Ishikawa (cell line): ENCODE data around the gene ZBTB18.

Experiments
- CEBPB ChIP-seq: IDR thresholded peaks from 2 replicates; pipeline ENCODE4 v1.6.1; 2012
- CREB1 ChIP-seq: IDR thresholded peaks from 2 replicates; pipeline ENCODE4 v1.6.1; 2012; ENCODE audit warnings: low read depth
- EGR1 ChIP-seq: IDR thresholded peaks from 2 replicates; pipeline ENCODE4 v1.6.1; 2012
- EP300 ChIP-seq: IDR thresholded peaks from 2 replicates; pipeline ENCODE4 v1.6.1; 2012; ENCODE audit warnings: borderline replicate concordance
- FOXM1 ChIP-seq: IDR thresholded peaks from 2 replicates; pipeline ENCODE4 v1.6.1; 2012; ENCODE audit warnings: low read depth, borderline replicate concordance
- MAX ChIP-seq: IDR thresholded peaks from 2 replicates; pipeline ENCODE4 v1.6.1; 2012
- NFIC ChIP-seq: IDR thresholded peaks from 2 replicates; pipeline ENCODE4 v1.6.1; 2012
- RAD21 ChIP-seq: IDR thresholded peaks from 2 replicates; pipeline ENCODE4 v1.6.1; 2012; ENCODE audit warnings: low read depth
- REST ChIP-seq: IDR thresholded peaks from 2 replicates; pipeline ENCODE4 v1.6.1; 2012; ENCODE audit warnings: low read depth, mild to moderate bottlenecking
- TAF1 ChIP-seq: IDR thresholded peaks from 2 replicates; pipeline ENCODE4 v1.6.1; 2012; ENCODE audit warnings: low read depth, mild to moderate bottlenecking
- TCF12 ChIP-seq: IDR thresholded peaks from 2 replicates; pipeline ENCODE4 v1.6.1; 2012; ENCODE audit warnings: low read depth
- TEAD4 ChIP-seq: IDR thresholded peaks from 2 replicates; pipeline ENCODE4 v1.6.1; 2012
- YY1 ChIP-seq: IDR thresholded peaks from 2 replicates; pipeline ENCODE4 v1.6.1; 2012; ENCODE audit warnings: low read depth
- ZBTB7A ChIP-seq: IDR thresholded peaks from 2 replicates; pipeline ENCODE4 v1.6.1; 2012; ENCODE audit warnings: low read depth
- TF ChIP-seq, protein P1 (sequence below): IDR thresholded peaks from 2 replicates; pipeline ENCODE4 v1.6.1; 2012

Gene ZBTB18

DNA sequence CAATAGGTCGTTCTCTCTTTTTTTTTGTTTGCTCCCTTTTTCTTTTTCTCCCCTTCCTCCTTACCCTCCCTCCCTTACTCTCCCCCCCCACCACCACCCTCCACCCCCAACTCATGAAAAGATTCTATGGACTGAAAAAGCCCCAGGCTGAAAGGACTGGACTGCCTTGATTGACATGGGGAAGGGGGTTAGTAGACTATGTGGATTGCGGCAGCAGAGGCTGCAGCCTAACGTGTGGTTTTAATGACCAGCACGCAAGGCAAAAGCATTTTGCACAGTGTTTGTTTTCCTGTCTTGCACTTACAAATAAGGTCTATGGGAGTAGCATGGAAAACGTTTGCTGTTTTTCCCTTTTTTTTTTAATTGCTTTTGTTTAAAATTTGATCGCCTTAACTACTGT, 5.5 kb downstream of the ZBTB18 start:
- TF ChIP-seq ZBTB7A (no peak), REST (no peak), YY1 (no peak), TCF12 (no peak), FOXM1 (no peak), NFIC (no peak), EP300 (no peak), RAD21 (no peak), TAF1 (no peak), MAX (no peak), TEAD4 (no peak), EGR1 (no peak), CREB1 (no peak), CEBPB (no peak)
- TF ChIP-seq, protein P1, sequence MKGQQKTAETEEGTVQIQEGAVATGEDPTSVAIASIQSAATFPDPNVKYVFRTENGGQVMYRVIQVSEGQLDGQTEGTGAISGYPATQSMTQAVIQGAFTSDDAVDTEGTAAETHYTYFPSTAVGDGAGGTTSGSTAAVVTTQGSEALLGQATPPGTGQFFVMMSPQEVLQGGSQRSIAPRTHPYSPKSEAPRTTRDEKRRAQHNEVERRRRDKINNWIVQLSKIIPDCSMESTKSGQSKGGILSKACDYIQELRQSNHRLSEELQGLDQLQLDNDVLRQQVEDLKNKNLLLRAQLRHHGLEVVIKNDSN, result no peak

DNA sequence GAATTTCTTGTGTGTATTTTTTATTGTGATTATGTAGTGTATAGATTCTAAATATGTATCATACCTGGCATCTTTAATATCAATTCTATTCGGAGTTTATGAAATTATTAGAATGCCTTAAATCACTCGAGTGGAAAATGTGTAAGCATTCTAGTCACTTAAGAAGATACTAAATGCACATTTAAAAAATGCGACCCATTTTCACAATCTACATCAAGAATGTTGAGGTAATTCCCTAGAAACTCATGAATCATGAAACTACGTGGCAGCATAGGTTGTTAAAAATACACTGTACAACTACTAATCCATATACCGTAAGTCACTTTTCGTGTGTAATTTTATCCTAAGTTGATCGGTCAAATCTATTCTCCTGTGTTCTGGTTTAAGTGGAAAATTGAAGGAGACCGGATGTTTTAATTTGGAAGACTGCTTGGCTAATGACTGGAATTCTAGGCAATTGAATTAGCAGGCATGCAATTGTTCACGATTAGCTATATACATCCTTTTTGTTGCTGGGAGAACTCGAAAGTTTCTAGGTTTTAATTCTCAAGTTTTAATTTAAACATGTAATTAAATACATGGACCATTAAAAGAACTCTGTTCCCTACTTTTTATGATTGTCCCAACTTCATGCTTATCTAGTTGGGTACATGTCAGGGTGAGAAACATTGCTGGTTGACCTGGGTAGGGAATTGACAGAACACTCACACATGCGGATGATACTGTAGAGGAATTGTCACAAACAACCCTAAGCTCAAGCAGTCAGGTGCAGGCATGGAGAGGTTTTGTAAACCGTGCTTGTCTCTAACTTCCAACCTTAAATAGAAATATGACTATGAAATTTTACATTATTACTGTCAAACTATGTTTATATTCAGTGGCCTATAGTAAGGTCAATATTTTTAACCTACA, 6.6 kb downstream of the ZBTB18 start:
- no peak for TF ChIP-seq RAD21
- TF ChIP-seq TAF1, result no peak
- TF ChIP-seq CEBPB, result no peak
- TF ChIP-seq EP300, result no peak
- no peak for TF ChIP-seq MAX
- TF ChIP-seq TEAD4, result no peak
- no peak for TF ChIP-seq YY1
- TF ChIP-seq ZBTB7A, result no peak

GRCh38 chr1:244060117-244060516, 9.0 kb downstream of the ZBTB18 start:
- TF ChIP-seq YY1 (no peak), TAF1 (no peak), NFIC (no peak), RAD21 (no peak), TEAD4 (no peak), TCF12 (no peak), EGR1 (no peak), ZBTB7A (no peak)
- TF ChIP-seq, protein P1, result no peak

- TF ChIP-seq MAX (no peak), ZBTB7A (no peak), EP300 (no peak), NFIC (no peak), EGR1 (no peak), YY1 (no peak), TAF1 (no peak), TEAD4 (no peak), CREB1 (no peak), FOXM1 (no peak), TCF12 (no peak)
- TF ChIP-seq, protein P1, result no peak
These were observed 9.6 kb downstream of the ZBTB18 start for GRCh38 chr1:244060686-244061085.

DNA sequence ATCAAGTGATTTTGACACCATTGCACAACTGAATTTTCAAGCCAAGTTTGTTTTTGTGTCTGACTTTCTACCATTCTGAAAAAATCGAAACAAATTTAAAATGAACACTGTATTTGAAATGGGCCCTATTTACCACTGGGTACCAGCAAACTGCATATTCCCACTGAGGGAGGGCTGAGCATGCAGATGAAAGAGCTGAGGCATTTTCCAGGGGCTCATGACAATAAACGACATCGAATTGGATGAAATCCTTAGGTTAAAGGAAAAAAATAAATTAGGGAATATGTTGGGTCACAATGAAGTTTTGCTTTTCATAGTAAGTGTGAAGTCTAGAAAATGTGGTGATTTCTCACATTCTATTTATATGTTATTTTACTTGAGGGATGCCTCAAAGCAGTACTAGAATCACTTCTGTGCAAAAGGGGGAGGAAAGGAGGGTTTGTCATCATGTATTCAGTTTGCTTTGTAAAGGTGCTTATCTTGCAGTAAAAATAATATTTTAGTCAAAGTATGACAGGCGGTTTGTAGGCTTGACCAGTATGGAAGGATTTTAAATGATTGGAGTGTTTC, 11.2 kb downstream of the ZBTB18 start:
- TF ChIP-seq NFIC (no peak), TAF1 (no peak), TCF12 (no peak), CEBPB (no peak), TEAD4 (no peak), YY1 (no peak), REST (no peak), ZBTB7A (no peak)
- TF ChIP-seq, protein P1, result no peak
